Midbrain (tissue), 1 donor: ENCODE measurements around the gene SETD7.

Experiments
- DNase-seq: peaks from one replicate; lab custom pipeline; 2025; lab: John Stamatoyannopoulos, UW

The SETD7 gene

DNA sequence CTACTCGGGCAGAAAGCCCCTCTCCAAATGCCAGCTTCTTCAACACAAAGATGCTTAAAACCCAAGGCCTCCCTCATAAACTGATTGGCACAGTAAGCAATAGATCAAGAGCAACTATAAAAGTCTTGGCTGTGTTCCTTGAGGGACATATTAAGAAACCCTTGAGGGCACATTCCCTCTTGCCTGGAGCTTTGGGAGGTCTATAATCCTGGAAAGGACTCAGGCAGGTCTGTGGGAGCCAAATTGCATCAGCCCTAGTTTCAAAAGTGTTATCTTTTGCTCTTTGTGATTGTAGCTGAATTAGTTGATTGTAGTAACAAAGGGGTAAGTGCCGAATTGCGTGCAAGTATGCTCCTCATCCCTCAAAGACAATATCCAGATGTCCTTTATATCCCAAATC is 18.6 kb upstream of the SETD7 start:
- no peak for DNase-seq

DNA sequence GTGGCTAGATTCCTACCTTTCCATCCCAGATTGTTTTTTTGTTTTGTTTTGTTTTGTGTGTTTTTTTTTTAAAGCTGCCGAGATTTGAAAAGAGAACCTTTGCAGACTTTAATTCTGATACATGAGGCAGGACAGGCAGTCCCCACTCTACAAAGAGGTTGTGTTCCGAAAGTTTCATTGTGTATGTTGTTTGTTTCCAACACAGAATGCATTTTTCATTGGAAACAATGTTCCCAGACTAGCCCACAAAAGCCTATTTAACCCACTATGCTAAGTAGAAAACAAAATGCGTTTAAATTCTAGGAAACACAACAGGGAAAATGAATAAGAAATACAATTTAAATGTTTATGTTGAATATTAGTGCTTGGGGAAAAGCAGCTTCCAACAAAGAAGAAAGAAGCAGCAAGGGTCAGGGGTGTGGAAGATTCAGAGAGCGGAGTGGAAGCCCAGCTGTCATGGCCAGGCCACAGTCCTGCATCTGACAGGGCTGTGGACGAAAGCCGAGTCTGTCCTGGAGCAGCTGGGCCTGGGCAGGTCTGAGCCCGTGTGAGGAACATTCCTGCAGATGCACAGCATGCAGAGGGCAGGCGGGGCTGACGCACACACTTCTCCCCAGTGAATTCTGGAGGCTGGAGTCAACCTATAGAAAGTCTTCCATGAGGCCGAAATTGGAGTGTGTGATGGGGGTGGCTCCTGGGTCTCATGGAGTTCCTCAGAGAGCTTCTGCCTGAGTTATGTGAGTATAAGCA is 12.4 kb upstream of the SETD7 start:
- peak; percentile 57 for DNase-seq

DNA sequence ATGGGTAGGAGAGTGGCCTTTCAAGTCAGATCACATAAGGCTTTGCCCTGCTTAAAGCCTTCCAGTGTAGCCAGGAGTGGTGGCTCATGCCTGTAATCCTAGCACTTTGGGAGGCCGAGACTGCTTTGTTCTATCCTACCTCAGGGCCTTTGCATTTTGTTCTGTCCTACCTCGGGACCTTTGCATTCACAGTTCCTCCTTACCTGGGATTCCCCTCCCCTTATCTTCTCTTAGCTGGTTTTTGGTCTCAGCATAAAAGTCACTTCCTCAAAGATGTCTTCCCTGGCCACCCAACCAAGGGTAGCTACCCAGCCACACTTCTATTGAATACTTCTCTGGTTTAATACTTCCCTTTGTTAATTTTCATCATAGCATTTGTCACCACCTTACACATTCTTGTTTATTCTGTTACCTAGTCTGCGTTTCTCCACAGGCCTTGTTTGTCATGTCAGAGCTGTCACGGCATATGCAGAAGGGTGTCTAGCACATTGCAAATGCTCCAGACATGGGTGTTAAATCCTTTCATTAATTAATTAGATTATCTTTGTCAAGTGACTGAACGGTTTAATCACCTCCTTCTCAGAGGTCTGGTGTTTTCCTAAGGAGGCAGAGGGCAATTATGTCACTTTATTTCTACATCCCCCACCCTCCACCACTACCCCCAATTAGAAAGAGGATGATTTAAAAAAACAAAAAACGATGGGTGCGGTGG is 11.3 kb upstream of the SETD7 start:
- no peak for DNase-seq

DNA sequence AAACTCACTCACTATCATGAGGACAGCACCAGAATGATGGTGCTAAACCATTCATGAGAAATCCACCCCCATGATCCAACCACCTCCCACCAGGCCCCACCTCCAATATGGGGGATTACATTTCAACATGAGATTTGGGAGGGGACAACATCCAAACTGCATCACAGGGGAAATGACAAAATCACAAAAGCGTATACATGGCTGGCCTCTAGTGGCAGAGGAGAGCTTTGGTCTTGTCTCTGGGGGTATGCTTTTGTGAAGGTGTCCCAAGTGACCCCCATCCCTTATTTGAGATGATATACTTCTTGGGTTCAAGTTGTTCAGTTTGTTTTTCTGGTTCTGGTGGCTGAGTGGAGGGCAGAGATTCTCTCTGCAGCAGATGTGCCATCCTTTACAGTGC is 8.5 kb upstream of the SETD7 start:
- no peak for DNase-seq

DNA sequence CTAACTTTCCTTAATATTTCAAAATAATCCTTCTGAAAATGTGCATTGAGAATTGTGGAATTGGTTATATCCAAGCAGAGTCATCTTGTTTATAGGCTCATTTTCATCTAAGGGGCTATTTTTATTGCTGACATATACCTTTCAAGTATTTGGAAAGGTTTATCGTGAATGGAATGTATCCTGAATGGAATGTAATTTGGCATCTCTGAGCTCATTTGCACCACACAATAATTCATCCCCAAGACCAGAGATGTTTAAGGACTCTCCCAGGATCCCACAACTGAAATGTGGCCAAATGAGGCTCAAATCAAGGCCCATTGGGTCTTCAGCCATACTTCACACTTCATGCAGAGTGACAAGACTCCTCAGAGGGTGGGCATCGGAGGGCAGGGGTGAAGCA is 7.5 kb upstream of the SETD7 start:
- no peak for DNase-seq

DNA sequence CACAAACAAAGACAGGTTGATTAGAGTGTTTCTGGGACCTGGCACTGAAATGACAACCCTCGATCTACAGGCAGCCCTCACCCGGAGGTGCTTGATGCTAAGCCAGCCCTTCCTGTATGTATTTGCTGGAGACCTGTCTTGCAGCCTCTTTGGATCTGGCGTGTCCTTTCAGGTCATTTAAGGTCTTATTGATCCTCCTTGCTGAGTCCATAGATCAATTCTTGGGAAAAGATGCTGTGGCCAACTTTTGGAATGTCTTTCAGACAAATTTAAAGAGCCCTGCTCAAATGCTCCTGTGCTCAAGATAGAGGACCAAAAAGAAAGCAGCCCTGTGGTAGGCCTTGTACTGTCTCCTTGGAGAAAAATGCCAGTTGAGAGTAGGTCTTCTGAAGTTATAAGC is 6.8 kb upstream of the SETD7 start:
- DNase-seq = no peak

DNA sequence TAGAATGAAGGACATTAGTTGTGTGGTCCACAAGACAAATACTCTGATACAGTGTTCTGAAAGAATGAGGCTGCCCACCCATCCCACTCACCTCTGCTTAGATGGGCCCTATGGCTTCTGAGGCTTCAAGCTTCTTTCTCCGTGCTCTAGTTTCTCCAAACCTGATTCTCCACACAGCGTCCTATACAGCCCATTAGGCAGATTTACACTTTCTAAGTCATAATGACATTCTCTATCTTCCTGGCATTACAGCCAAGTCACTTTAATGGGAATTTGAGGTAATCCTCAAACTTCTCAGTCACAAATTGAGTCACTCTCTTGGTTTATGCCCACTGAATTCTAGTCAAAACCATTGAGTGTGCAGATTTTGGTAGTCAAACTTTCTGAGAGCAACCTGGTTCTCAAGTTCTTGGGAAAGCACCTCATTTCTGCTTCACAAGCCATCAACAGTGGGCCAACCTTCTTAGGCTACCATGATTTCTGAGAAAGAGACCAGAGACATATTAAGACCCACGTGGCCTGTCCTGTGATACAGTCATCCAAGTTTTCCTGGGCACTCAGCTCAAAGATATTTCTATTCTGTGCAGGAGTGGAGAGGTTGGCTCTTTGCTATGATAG is 6.2 kb upstream of the SETD7 start:
- no peak for DNase-seq

DNA sequence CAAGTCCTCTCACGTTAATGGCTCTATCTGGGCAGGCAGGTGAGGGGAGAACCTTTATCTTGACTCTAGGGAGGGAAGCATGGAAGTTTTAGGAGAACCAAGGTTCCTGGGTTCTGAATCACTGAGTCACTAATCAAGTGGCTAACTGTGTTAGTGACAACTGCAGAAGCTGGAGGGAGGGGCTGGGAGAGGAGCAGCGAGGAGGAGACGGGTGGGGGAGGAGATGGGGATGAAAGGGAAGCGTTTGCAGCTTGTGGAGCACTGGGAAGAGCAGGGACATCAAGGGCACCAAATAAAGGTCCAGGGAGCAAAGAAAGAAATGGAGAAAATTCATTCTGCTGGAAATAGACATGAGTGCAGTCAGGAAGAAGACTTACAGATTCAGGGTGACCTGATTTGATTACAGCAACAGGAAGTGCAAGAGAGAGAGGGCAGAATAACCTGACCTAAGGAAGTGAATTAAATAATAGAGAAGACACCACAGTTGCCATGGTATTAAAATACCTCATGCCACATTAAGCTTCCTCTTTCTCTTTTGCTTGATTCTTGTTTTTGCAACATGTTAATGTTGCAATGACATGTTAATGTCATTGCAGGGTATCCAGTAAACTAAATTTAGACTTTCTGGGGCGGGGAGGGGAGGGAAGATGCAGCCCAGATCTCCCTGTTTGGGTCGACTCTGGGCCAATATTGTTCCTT is 4.5 kb upstream of the SETD7 start:
- no peak for DNase-seq

DNA sequence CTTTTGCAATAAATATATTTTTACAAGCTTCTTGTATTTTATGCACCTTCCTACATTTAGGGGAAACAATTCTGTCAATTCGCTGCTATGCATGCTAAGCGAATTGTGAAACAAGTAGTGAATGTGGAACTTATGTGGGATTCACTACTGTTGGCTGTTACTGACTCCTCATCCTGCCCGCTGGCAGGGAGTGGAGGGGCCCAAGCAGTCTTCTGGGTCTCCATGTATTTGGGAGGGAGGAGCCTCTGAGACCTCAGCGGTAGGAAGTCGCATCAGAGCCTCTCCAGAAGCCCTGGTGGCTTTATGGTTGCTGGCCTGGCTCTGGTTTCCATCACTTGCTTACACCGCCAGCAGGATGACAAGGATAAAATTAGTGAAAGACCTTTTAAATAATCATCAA is 3.7 kb upstream of the SETD7 start:
- no peak for DNase-seq

DNA sequence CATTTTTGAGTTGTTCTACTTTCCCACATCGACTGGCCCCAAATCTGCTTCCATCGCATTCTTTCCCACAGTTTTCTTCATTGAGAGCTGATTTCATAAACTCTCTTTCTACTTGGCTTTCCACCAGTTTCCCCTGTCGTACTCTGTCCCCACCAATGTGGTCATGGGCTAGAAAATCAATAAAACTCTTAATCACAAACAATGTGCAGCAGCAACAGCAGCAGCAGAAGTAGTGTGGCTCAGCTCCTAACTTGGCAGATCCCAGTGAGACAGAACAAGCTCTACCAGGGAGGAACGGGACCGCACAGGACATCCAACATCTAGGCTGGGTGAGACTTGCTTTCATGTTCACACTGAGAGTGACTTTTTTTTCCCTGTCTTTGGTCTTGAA is 3.1 kb upstream of the SETD7 start:
- DNase-seq = no peak

DNA sequence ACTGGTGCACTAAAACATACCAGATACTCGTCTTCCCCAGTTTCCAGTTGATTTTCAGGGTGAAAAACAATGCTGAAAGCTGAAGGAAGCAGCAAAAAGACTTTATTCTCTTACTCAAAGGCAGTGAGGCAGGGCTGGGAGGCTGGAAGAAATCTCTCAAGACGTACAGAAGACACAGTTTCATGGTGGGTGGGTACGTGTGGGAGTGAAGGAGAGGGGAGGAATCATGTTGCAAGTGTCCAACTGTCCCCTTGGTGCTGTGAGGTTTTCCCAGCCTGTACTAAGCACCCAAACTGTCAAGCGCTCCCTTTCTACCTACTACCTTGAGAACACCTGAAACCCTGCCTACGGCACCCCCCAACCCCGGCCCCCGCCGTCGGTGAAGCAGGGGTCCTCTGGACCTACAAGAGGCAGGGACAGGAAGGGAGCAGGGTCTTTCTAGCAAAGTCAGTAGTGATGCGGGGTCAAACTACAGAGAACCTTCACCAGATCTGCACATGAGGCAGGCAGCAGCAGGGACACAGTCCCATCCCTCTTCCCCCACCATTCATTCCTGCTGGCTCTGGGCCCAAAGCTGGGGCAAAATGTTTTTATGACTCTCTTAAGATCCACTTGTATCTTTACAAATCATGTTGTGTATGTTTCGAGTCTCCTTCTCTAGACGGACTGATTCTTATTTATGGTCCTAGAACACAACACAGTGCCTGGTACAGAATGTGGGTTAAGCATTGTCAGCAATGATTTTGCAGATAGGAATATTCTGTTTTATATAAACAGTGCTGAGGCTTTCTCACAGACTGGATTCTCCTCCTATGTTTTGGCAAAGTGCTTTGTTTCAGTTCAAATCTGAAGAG is 2.4 kb upstream of the SETD7 start:
- no peak for DNase-seq

DNA sequence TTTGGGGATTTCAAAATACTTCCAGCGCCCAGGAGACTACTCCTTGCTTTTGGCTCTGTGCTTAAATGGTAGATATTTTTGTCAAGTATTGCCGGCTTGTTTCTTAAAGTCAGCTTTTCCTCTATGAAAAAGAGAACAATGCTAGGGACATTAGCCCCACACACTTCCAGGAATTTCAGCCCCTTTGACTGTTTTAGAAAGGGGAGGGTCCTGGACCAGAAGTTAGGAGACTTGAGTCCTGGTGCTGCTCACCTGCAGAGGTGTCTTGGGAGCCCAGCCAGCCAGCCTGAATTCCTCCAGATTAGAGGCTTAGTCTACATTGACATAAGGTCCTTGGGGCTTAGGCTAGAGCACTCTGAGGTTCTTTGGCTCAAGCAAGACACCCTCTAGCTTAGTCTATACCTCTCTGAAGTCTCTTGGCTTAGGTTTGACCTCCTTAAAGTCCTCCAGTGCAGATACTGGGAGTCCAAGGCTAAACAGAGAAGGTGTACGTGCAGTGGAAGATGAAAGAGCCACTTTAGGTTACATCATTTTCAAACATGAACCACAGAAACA is 1.6 kb upstream of the SETD7 start:
- DNase-seq = no peak

DNA sequence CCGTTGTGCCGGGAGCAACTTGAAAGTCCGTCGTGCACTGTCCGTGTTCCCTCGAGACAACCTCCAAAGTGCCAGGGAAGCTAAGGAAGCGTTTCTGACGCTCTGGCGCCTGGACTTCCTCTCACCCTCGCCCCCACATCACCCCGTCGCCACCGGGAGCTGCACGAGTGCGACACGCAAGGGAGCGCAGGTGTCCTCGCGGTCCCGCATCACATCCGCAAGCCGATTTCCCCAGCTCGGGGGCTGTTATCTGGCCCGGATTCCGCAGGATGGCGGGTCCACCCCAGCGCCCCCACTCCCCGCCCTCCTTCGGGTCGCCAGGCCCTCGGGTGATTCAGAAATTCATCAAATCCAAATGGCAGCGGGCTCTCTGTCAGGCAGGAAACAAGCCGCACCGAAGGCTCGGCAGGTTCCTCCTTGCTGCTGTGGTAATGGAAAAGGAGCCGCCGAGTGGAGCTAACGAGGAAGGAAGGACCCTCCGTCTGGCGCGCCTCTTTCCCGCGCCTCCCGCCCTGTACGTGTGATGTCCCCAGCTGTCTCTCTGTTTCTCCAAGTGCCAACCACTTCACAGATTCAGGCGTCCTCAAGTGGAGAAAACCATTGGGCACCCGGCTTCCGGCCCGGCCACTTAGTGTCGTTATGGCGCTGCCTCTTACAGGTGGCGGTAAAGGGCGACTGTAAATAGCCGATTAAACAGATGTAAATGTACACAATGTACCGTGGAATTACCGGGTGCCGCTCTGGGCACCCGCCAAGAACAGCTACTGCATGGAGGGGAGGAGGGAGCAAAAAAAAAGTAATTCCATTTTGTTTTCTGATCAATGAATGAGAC is 921 bp upstream of the SETD7 start:
- peak; percentile 52 for DNase-seq

DNA sequence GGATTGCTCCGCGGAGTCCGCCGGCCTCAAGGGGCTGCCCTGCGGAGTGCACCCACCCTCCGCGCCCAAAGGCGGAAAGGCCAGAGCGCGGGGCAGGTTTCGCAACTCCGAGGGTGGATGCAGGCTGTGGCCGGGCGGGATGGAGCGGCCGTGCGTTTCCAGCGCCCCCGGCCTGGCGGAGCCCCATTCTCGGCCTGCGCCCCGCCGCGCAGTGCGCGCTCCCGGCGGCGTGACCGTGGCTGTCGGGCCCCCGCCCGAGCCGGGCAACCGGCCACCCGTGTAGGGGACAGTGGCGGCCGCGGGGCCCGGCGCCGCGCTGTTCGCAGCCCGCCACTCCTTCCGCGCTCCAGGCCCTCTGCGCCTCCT is 331 bp downstream of the SETD7 start:
- DNase-seq = peak; percentile 56

DNA sequence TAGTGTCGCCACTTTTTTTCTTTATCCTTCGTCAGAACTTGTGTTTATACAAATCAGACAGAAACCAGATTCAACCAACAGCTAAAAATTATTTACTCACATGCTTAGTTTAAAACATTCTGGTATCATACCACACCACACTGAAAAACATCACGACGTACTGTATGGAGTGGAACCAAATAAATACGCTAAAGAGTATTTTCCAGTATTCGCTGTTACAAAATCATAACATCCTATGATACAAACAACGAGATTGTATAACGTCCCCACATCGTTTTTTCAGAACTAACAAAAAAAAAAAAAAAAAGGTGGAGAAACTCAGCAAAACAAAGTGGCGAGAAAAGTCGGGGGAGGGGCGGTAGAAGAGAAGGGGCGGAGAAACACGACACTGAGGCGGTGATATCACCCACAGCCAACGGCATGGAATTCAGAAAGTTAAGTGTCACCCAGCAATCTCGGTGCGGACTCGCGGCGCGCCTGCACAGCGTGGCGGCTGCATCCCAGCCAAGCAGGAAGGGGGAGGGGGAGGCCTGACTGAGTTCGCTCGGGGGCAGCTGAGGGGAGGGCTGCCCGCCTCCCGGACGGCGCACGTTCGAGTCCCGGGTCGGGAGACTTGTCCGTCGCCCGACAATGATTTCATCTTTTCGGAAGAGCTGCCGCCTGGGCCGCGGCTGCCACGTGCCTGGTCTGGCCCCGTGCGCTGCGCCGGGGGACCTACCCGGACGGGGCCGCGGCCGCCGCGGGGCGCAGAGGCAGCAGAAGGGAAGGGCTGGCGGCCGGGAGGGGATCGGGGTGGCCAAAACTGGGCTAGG is 920 bp downstream of the SETD7 start:
- peak; percentile 86 for DNase-seq

DNA sequence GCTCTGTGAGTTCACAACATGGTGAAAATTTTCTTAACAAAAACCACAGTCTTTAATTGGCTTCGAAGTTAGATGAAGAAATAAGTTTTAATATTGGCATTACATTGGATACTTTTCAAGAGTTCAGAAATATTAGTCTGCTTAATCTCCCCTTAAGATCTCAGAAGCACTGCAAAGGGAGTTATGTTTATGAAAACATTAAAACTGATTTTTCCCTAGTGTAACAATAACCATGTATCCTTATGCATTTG is 1.5 kb downstream of the SETD7 start:
- no peak for DNase-seq

DNA sequence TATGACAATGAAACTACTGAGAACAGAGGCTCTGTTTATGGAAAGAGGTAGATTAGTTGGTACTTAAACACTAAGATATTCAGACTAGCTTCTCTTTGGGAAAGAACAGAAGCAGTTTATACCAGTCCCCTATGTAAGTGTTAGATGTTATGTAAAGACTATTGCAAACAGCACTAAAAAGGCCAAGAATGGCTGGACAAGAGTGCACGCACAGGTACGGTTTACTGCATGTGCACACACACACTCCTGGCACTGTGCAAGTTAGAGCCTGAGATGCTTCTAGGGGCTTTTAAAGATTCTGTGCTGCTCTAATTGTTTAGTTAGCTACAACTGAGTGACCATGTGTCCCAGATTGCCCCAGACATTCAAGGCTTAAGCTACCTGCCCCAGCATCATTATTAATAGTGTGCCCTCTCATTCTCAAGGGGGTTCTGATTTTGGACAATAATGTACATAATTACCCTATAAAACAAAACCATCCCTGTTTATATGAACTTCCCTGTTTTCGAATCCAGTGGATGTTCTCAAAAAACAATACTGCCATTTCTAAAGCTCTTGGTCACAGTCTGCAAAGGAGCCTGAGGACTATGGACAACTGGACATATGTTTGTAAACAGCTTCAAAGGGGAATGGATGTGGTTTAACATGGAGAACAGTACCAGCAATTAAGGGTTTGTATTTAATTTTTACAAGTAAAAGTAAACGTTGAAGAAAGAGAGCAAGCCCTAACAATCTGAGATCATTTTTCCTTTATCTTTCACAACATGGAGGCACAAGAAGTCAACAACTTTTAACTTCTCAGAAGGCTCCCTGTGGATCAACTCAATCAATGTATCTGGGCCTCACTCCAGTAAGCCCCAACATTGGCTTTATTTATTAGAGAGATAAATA is 2.0 kb downstream of the SETD7 start:
- peak; percentile 48 for DNase-seq

DNA sequence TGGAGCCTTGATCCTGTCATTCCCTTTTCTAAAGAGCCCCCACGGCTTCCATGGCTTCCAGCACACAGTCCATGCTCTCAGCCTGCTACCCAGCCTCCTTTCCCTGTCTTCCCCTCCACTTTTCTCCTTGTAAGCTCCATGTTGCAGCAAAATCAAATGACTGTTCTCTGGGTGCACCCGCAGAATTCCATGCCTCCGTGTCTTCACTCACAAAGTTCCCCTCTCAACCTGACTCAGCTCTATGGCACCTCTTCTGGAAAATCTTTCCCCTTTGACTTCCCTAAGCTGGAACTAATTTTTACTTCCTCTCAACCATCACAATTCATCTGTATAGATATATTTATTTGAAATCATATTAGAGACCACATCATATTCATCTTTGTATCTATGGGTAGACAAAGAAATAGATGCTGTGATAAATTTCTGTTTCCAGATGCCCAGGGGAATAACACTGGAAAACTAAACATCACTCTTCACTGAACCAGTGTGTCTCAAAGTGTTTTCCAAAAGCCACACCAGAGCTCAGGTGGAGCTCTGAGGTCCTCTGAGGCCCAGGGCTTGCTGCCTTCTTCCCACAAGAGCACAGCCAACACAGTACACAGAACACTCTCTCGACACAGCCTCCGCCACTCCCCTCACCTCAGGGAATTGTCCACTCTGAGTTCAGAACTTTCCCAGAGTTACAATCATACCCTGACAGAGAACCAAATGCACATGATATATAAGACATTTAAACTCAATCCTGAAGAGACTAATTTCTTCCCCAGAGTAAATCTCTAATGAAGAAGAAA is 3.3 kb downstream of the SETD7 start:
- DNase-seq = peak; percentile 23
